Esophagus (tissue), 2 donors: Measurements from ENCODE around the gene ACVR1. TPM values are rescaled to one million over a fixed set of nuclear protein-coding genes. Genes with fewer than 3 reads are reported as not detected.

Source experiments
- H3K27ac ChIP-seq, 2 donors: one replicate each; pipeline ENCODE4 v1.5.1; 2013; ENCODE audit warnings: low read depth in 2 of 2, mild to moderate bottlenecking in 2 of 2, inconsistent platforms in 1 of 2, low read length in 1 of 2, moderate library complexity in 1 of 2
- H3K27me3 ChIP-seq, 2 donors: one replicate each; pipeline ENCODE4 v1.6.1; 2013; ENCODE audit warnings: low read length in 2 of 2, control low read depth in 1 of 2, mild to moderate bottlenecking in 1 of 2; ENCODE audit not compliant: insufficient read depth in 2 of 2, control insufficient read depth in 1 of 2
- H3K36me3 ChIP-seq, 2 donors: one replicate each; pipeline ENCODE4 v1.6.1; 2013; ENCODE audit warnings: low read length in 1 of 2; ENCODE audit not compliant: control insufficient read depth in 2 of 2, insufficient read depth in 2 of 2
- H3K4me1 ChIP-seq, 2 donors: one replicate each; pipeline ENCODE4 v1.6.1; 2013; ENCODE audit warnings: low read length in 1 of 2; ENCODE audit not compliant: control insufficient read depth in 2 of 2, insufficient read depth in 2 of 2
- H3K4me3 ChIP-seq, 2 donors: one replicate each; pipeline ENCODE4 v1.5.1; 2013; ENCODE audit warnings: low read length in 2 of 2, mild to moderate bottlenecking in 2 of 2, low read depth in 1 of 2, moderate library complexity in 1 of 2
- H3K9me3 ChIP-seq, 2 donors: one replicate each; pipeline ENCODE4 v1.6.1; 2013; ENCODE audit warnings: mild to moderate bottlenecking in 2 of 2, low read depth in 1 of 2, low read length in 1 of 2, moderate library complexity in 1 of 2; ENCODE audit not compliant: control insufficient read depth in 2 of 2, insufficient read depth in 1 of 2
- WGBS, 2 donors: extraction: QIAGEN DNeasy Blood & Tissue Kit; methylation state at CpG; one replicate each; pipeline ENCODE4 v1.1.7; 2013; 5-methylcytosine and 5-hydroxymethylcytosine counted together
- polyA plus RNA-seq, 2 donors: library from polyadenylated mRNA; stranded (reverse); fragments of 200-250 nt; gene quantifications; one replicate each; pipeline ENCODE4 v1.2.3, GENCODE V29; 2013
- donor health status: healthy with polysubstance abuse.
- donor health status: Bipolar disorder and iron deficiency.

The ACVR1 gene
- polyA plus RNA-seq, 2 donors: 1.8 to 5.9 TPM

DNA sequence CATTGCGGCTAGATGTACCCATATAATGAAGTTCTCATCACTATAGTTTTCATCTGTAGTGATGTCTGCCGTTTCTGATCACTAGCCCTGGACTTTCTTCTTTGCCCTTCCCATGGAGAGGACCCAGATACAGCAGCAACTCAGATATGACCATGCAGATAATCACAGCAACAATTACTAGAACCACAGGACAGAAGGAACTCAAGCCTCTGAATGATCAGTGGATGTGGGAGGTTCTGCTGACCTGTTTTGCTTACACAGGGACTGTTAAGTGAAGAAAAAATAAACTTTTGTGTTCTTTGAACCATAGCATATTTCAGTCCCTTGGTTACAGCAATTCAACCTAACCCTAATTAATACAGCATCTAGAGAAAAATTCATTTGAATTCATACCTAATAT lies 62.7 kb downstream of the ACVR1 start:
- H3K27ac ChIP-seq: no peak overlapping the region
- WGBS, 2 donors: 92 to 97% methylated on average over 2 of the region's 2 CpGs

DNA sequence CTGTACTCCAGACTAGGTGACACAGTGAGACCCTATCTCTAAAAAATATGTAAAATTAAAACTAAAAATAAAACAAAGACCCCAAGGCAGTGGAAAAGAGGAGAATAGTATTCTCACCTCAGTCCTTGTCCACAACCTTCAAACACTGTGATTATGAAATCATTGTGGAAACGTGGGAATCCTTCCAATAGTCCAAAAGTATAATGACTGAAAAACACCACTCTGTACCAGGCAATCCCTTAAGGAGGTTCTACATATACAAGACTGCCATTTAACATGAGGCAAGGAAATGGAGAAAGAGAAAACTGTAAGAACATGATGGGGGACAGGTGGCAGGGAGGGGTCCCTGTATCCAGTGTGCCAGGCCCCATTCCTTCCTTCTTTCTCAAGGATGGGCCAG lies 66.1 kb downstream of the ACVR1 start:
- H3K36me3 ChIP-seq: no peaks in the 10 kb centered on the region
- no peak overlapping the region for H3K27ac ChIP-seq
- no peaks in the 10 kb centered on the region for H3K9me3 ChIP-seq
- no peak overlapping the region for H3K4me3 ChIP-seq
- 40 to 53% methylated on average over 1 of the region's 1 CpG for WGBS, 2 donors
- H3K27me3 ChIP-seq: no peaks in the 10 kb centered on the region
- no peaks in the 10 kb centered on the region for H3K4me1 ChIP-seq

More for the DNA sequence above, 62.7 kb downstream of the ACVR1 start:
- H3K4me1 ChIP-seq: no peaks in the 10 kb centered on the region
- peaks cover 4 to 6% of the 10 kb centered on the region in 2 donors for H3K36me3 ChIP-seq
- H3K4me3 ChIP-seq: no peak overlapping the region
- H3K27me3 ChIP-seq: no peaks in the 10 kb centered on the region
- H3K9me3 ChIP-seq: no peaks in the 10 kb centered on the region

DNA sequence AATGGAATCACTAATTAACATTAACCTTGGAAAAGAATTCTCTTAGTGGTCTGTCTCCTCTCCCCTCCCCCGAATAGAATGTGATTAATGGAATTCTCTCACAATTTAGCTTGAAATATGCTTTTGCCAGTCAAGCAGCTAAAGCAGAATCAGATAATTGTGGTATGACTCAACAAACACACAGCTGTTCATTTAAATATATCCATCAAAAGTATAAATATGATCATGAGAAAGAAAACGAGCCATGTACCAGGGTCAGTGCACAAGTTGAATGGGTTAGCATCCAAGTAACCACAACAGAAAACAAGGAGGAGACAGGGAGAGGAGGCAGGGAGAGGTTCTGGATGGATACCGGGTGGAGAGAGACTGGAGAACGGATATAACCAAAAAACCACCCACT lies 66.9 kb downstream of the ACVR1 start:
- Histone ChIP-seq H3K9me3 (no peaks in the 10 kb centered on the region), H3K27ac (no peak overlapping the region), H3K4me3 (no peak overlapping the region), H3K4me1 (no peaks in the 10 kb centered on the region), H3K27me3 (no peaks in the 10 kb centered on the region), H3K36me3 (no peaks in the 10 kb centered on the region)
- WGBS, 2 donors: 75 to 78% methylated on average over 4 of the region's 4 CpGs

DNA sequence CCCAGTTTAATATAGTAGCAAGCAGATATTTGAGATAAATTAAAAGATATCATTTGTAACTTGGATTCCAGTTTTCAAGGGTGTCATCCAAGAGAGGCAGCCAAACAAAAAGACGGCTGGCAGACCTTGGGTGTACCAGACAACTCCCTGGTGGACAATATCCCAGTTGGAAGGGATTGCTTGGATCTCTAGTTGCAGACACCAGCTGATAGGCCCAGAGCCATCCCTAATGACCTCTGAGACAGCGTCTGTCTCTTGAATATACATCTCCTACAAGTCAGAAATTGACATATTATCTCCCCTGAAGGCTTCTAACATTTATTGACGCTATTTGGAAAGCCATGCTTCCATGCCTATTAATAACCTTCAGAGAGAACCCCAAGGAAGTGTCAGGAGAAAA lies 67.7 kb downstream of the ACVR1 start:
- H3K27me3 ChIP-seq: no peaks in the 10 kb centered on the region
- H3K4me3 ChIP-seq: no peak overlapping the region
- 73 to 81% methylated on average over 3 of the region's 3 CpGs for whole genome bisulfite sequencing, 2 donors
- H3K36me3 ChIP-seq: no peaks in the 10 kb centered on the region
- H3K27ac ChIP-seq: no peak overlapping the region
- H3K4me1 ChIP-seq: no peaks in the 10 kb centered on the region
- no peaks in the 10 kb centered on the region for H3K9me3 ChIP-seq

DNA sequence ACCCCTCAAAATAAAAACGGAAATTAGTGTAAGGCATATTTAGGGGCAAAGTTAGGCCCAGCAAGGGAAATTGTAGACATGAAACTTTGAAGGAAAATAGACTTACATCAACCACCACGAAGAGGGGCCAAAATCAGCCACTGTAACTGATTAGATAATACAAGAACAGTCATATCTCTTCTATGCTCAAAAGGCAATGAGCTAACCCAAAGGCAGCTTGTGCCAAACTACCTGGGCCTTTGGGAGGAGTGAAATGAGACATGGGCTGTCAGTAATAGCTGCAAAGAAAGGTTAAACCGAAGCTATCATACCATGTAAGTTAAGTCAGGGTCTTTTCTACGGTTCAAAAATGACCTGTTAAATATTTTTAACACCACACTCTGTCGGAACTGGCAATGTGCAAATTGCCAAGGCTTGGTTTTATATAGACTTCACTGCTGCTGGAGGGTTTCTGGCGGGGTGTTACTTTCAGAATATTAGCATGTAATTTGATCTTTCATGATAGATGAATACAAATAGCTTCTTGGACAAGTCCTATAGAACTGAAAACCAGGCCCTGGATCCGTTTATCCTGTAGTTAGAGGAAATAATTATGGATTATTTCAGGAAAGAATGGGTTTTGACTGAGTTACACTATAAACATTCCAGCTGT lies 69.6 kb downstream of the ACVR1 start:
- WGBS, 2 donors: 86 to 87% methylated on average over 7 of the region's 7 CpGs
- Histone ChIP-seq H3K27ac (no peak overlapping the region), H3K27me3 (no peaks in the 10 kb centered on the region), H3K36me3 (no peaks in the 10 kb centered on the region), H3K4me1 (no peaks in the 10 kb centered on the region), H3K9me3 (no peaks in the 10 kb centered on the region), H3K4me3 (no peak overlapping the region)

DNA sequence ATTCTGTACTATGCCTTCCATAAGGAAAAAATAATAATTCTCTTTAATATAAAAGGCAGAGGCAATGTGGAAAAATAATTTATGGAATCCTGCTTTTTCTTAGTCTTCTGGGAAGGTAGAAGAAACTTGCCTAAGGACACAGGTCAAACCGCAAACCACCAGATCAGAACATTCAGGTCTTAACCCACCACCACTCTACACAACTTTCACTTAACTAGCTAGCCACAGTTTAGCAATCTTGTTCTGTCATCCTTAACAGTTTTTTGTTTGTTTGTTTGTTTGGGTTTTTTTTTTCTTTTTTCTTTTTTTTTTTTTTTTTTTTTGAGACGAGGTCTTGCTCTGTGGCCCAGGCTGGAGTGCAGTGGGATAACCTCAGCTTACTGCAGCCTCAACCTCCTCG lies 70.6 kb downstream of the ACVR1 start:
- Histone ChIP-seq H3K4me1 (no peaks in the 10 kb centered on the region), H3K4me3 (no peak overlapping the region), H3K27me3 (no peaks in the 10 kb centered on the region), H3K9me3 (no peaks in the 10 kb centered on the region), H3K36me3 (no peaks in the 10 kb centered on the region), H3K27ac (no peak overlapping the region)
- WGBS, 2 donors: 94 to 99% methylated on average over 2 to 3 of the region's 3 CpGs

DNA sequence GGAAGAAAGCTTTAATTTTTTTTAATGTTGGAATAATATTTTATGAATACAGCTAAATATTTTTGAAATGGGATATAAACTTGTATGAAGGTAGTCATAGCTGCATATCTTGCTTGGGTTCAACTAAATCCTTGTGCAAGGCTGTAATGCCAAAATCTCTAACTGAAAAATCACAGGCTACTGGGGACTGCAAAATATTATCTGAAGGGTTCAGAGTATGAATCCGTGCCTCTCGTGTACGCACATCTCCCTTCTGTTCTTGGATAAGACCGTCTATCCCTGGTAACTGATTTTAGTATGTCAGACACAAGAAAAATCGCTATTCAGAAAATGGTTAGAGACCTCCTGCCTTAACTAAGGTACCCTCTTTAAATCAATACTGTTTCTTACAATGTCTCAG lies 71.8 kb downstream of the ACVR1 start:
- WGBS, 2 donors: 96 to 98% methylated on average over 5 of the region's 5 CpGs
- H3K27me3 ChIP-seq: no peaks in the 10 kb centered on the region
- no peaks in the 10 kb centered on the region for H3K36me3 ChIP-seq
- H3K4me1 ChIP-seq: no peaks in the 10 kb centered on the region
- no peaks in the 10 kb centered on the region for H3K9me3 ChIP-seq
- H3K27ac ChIP-seq: no peak overlapping the region
- H3K4me3 ChIP-seq: no peak overlapping the region

DNA sequence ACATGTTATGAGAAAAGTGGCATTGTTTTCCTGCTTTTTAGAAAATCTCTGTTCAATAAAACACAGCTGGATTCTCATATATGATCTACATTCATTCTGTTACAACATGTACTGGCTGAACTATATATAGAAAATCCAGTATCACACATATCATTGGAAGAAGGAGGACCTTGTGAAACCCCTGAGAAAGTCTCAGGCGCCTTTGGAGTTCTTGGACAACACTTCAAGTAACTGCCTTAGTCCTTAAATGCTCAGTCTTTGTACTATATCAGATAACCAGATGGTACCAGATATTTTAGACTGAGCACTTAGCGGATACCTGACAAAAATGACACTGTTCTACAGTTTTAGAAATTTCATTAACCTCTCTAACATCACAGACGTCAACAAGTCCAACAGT lies 72.2 kb downstream of the ACVR1 start:
- H3K36me3 ChIP-seq: no peaks in the 10 kb centered on the region
- H3K27ac ChIP-seq: no peak overlapping the region
- 97% methylated on average over 3 of the region's 3 CpGs for WGBS, 2 donors
- no peaks in the 10 kb centered on the region for H3K4me1 ChIP-seq
- H3K4me3 ChIP-seq: no peak overlapping the region
- H3K9me3 ChIP-seq: no peaks in the 10 kb centered on the region
- no peaks in the 10 kb centered on the region for H3K27me3 ChIP-seq

DNA sequence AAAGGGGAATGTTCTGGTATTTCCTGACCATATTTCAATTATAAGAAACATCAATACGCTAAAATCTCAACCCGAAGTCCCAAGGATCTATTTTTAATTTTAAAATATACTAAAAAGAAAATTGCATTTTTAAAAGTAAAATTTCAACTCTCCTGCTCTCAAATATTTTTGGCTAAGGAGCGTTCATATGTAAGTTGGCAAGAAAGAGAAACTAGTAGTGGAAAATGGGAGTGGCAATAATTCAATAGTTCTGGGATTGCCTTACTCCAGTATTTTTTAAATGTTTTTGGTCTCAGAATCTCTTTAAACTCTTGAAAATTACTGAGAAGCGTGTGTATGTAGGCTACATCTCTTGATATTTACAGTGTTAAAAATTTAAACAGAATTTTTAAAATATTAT lies 72.7 kb downstream of the ACVR1 start:
- Histone ChIP-seq H3K4me3 (no peak overlapping the region), H3K27me3 (no peaks in the 10 kb centered on the region), H3K27ac (no peak overlapping the region), H3K4me1 (no peaks in the 10 kb centered on the region), H3K9me3 (no peaks in the 10 kb centered on the region), H3K36me3 (no peaks in the 10 kb centered on the region)
- WGBS, 2 donors: 80 to 86% methylated on average over 4 of the region's 4 CpGs

DNA sequence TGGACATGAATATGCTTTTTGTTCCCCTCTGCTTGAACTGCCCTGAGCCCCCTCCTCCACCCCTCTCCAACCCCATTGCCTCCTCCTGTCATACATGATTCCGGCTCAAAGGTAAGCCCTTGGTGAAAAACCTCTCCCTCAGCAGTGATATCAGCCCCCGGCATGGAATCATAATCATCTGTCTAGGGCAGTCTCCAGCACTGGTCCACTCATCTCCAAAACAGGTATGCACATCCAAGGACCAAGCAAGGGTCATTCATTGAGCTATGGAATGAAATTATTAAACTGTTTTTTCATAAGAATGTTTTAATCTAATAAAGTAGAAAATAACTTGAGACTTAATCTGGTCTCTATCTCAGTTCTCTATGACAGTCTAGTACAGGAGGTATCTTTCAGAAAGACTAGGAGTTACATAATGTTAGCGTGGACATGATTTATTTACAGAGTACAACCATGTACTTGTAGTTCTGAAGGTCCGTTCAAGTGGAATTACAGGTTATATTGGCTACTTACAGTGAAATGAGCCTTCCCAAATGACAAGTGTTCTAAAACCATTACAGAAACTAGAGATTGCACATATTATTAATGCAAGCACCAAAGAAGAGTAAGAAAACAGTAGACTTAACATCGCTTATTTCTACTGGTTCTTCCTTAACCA lies 75.2 kb downstream of the ACVR1 start:
- Histone ChIP-seq H3K4me3 (no peak overlapping the region), H3K9me3 (no peaks in the 10 kb centered on the region), H3K27ac (no peak overlapping the region), H3K27me3 (no peaks in the 10 kb centered on the region), H3K4me1 (no peaks in the 10 kb centered on the region), H3K36me3 (no peaks in the 10 kb centered on the region)
- 88 to 89% methylated on average over 5 of the region's 5 CpGs for WGBS, 2 donors
